NCI-H774 (cell line): ENCODE results near the gene PIMREG.
"Not testable (repeated sequence)": the region's sequence is repeated elsewhere in the genome, so short reads cannot be mapped to it uniquely, and the experiment has no call there.

Source experiments
- DNase-seq: peaks from one replicate; lab custom pipeline; 2025; lab: John Stamatoyannopoulos, UW

Gene PIMREG

DNA sequence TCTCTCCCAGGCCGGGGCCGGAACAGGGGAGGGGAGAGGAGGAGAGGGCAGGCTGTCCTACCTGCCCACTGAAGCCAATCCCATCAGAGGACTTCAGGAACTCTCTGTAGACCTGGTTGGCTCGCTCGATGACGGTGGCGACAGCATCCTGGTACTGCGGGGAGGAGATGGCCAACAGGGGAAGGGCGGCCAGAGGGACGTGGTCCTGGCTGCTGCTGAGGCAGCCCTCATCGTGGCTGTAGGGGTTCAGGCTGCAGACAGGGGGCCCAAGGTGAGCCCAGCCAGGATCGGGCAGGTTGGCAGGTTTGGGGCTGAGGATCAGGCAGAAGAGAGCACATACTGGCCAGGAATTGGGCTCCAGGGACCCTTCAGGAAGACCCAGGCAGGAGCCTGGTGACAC is 34.2 kb downstream of the PIMREG start:
- no peak for DNase-seq

- no peak for DNase-seq
These were observed 35.5 kb downstream of the PIMREG start for GRCh38 chr17:6479622-6480302.

DNA sequence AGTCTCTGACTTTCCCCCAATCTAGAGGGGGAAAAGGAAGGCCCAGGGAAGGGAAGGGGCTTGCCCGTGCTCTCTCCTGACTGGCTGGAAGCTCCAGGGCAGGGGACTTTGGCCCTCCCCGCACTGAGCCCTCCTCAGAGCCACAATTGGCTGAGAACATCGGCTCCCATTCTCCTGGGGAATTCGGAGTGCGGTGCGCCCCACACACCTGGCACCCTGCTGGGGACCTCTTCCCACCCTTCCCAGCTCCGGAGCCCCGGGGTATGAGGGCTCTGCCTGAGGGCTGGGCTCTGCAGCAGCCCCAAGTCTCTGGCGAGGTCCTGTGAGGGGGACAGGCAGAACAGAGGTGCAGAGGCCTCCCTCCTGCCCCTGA is 36.0 kb downstream of the PIMREG start:
- DNase-seq: no peak

- no peak for DNase-seq
These were observed 37.8 kb downstream of the PIMREG start for GRCh38 chr17:6482105-6482455.

GRCh38 chr17:6482796-6483195 is 38.5 kb downstream of the PIMREG start:
- DNase-seq: not testable (repeated sequence)

DNA sequence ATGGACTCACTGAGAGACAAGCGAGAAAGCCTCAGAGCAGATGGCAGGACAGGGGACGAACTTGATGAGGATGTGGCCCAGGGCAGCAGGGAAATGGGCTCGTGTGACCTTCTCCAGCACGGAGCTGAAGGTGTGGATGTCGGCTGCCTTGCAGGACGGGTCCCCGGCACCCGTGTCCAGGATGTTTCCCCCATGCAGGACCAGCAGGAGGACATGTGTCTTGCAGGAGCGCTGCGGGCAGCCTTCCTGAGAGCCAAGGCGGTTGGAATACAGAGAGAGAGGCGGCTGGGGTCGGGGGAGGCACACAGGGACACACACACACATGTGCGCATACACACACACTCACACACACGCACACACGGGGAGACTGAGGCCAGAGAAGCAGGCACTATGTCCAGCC is 39.3 kb downstream of the PIMREG start:
- no peak for DNase-seq

DNA sequence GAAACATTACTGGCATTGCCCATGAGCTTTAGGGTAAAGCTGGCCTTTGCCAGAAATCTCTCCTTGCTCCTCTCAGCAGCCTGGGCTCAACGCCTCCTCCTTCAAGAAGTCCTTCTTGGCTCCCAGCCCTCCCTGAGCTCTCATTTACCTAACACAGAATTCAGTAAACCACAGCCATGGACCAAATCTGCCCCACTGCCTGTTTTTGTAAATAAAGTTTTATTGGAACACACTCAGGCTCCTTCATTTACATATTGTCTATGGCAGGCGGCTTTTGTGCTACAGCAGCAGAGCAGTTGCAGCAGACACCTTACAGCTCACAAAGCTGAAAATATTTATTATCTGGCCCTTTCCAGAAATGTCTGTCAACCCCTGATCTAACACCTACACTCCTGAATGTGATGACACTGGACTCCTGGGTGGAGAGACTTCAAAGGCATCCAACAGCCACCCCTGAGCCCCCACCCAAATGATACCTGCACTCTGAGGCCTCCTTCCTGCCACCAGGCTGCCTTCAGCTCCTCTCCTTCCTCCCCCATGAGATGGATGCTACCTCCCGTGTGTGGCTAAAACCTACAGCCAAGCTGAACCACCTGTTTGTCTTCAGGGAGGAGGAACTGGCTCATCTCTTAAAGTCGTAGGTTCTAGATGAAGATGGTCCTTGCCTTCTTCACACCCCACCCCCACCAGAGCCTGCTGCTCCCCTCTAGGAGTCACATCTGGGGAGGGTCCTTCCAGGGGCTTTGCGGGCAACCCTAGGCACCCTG is 41.6 kb downstream of the PIMREG start:
- no peak for DNase-seq

- no peak for DNase-seq
These were observed 43.2 kb downstream of the PIMREG start for GRCh38 chr17:6487251-6488007.

DNA sequence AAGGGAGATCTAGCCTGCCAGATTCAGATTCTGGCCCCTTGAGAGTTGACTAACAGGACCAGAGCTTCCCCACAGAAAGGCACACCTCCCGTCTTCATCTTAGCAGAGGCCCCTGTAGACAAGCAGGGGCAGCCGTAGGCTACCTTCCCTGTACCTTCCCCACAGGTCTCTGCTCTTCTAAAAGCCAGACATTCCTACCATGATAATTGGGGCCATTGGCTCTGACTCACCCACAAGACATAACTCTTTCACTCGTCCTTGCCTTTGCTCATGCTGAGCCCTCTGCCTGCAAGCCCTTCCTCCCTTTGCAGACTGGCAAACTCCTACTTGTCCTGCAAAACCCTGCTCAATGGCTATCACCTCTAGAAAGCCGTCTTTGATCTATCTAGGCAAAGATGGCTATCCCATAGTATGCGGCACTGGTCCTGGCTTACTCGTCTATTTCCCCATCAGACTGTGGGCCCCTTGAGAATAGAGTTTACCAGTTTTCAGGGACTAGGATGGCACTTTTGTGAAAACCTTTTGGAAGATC is 43.8 kb downstream of the PIMREG start:
- DNase-seq: no peak

DNA sequence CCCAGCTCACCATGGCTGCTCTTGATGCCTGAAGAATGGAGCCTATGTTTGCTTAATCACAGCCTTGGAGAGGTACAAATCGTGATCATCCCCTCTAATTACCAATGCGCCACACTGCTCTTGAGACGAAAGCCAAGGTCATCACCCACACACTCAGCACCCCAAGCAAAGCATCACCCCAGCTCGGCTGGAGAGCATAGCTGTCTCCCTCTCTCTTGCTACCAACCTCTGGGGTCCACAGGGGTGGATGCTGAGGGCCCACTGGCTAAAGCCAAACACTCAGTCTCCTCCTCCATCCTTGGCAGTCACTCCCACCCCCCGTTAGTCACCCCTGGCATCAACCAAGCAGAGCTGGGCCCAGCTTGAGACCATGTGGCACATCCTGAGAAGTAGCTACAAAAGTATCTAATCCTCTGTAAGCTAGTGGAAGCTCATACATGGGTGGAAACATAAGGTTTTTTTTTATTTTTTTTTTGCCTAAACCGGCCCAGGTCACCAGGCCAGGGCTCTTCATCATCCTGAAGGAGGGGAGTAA is 44.8 kb downstream of the PIMREG start:
- no peak for DNase-seq

DNA sequence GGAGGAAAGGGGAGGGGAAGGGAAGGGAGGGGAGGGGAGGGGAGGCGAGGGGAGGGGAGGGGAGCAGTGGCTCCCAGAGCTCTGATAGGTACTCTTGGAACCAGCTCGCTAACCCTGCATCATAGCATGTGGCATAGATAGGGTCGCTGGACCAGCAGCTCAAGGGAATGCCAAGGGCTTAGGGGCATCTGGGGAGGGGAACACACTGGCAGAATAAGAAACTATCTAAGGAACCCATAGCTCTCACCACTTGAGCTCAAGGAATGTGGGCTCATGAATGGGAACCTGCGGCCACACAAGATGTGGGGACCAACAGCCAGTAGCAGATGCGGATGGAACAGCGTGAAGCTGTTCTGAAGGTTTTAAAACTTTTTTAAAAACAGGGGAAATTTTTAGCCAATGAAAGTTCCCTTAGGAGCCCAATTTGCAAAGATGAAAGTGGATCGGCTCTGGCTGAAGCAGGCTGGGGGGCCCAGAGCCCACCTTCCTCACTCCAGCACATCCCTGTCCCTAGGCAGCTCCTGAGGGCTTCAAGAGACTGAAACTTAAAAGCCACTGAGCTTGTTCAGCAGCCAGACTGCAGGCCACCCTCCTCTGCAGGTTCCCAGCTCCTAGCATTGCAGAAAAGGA is 46.9 kb downstream of the PIMREG start:
- DNase-seq: no peak

GRCh38 chr17:6492892-6493674 is 48.8 kb downstream of the PIMREG start:
- DNase-seq: no peak

DNA sequence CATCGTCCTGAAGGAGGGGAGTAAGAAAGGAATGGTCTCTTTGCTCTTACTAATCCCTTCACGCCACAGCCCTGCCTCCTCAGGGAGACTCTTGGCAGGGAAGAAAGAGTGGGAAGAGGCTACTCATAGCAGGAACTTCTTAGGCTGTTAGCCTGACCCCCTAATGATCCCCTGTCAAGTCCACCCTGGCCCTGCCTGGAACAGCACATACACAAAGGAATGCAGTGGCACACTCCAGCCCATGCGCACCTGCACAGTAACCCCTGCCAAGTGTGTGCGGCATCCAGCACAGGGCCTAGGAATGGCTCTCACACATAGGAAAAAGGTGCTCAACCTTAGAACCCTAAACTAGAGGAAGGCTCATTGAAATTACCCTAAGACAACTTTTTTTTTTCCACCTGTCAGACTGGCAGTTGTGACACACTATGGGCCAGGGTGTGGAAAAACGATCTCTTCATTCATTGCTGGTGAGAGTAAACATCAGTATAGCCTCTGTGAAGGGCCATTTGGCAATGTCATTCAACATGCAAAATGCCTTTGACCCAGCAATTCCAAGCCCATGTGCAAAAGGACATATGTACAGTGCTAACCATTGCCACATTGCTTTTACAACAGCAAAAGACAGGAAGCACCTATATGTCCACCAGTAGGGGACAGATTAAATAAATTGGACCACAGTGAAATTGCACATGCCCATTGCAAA is 50.1 kb downstream of the PIMREG start:
- no peak for DNase-seq

GRCh38 chr17:6495450-6496115 is 51.3 kb downstream of the PIMREG start:
- no peak for DNase-seq

DNA sequence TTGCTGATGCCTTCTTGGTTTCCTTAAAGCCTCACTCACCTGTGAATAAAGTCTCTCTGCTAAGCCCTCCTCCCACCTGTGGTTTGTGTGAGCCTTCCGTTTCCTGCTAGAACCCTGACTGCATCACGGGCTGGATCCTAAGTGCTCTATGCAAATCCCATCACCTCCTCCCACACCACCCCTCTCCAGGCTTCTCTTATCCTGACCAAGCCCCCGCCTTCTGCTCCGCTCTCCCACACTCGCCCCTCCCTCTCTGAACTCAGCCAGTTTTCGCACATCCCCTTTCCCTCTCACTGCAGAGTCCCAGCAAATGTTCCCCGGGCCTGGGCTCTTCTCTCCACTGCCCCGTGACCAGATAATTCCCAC is 51.8 kb downstream of the PIMREG start:
- no peak for DNase-seq

DNA sequence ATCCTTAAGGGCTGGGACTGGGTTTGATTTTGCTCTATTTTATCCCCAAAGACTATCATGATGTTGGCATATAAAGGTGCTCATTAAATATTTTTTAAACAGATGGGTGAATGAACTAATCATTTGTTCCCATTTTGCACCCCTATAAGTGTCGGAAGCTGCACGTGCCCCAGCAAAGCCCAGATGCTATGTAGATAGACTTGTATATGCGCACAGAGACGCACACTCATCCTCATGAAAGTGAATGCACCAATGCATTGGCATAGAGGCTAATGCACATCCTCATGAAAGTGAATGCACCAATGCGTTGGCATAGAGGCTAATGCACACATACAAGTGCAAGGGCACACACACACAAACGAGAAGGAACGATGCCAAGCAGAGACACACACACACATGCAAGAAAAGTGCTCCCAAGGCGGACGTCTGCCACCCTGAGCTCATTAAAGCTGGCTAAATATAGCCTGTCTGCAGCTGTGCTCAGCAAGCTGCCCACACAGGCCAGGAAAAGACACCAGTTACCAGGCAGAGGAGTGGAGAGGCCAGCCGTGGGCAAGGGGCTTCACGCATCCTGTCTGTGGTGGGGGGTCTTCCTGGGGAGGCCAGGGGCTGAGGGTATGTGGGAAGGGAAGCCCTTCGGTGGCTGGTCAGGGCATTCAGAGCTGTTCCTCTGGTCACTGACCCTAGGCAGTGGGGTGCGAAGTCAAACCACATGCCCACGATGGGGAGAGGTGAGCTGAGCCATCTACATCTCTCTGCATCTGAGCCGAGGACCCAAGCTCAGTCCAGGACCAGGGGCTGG is 52.6 kb downstream of the PIMREG start:
- no peak for DNase-seq

GRCh38 chr17:6497496-6498221 is 53.4 kb downstream of the PIMREG start:
- no peak for DNase-seq

- no peak for DNase-seq
These were observed 54.1 kb downstream of the PIMREG start for GRCh38 chr17:6498356-6498755.
